ACHN (cell line): ENCODE data around the gene IFT22.
"Not testable (repeated sequence)": the region's sequence is repeated elsewhere in the genome, so short reads cannot be mapped to it uniquely, and the experiment has no call there.

Experiments used
- DNase-seq: peaks from one replicate; pipeline ENCODE4 v3.0.0-alpha.2; 2015
- in situ Hi-C: cut with HindIII; loops from 2 replicates; pipeline ENCODE4 v1.10.0; 2017; ENCODE audit warnings: low sequenced_read_pairs, low pct_ligation_motif_present, low pct_unique_long_range_greater_than_20kb

The IFT22 gene

GRCh38 chr7:101288439-101288838 is 33.2 kb downstream of the IFT22 start:
- no peak for DNase-seq
- in situ Hi-C loops: no loop called here

DNA sequence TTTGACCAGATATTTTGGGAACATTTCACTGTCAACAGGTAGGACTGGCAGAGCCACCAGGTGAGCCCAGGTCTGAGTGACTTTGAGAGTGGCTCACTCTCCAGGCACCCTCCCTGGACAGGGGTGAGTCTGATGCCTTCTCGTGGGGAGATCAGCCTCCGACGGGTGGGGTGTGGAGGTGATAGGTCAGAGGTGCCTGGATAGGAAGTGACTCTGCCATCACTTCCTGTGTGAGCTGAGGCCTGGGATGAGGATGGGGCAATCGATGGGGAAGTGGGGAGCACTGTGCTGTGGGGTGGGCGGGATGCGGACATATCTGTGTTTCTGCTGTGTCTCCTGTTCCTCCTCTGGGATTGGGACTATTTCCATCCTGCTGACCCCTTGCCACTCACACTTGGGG is 34.6 kb downstream of the IFT22 start:
- in situ Hi-C loops: no loop called here

GRCh38 chr7:101285880-101286279 is 35.7 kb downstream of the IFT22 start:
- DNase-seq, in situ Hi-C loops: not testable (repeated sequence)

More for the DNA sequence above, 34.6 kb downstream of the IFT22 start:
- no peak for DNase-seq

DNA sequence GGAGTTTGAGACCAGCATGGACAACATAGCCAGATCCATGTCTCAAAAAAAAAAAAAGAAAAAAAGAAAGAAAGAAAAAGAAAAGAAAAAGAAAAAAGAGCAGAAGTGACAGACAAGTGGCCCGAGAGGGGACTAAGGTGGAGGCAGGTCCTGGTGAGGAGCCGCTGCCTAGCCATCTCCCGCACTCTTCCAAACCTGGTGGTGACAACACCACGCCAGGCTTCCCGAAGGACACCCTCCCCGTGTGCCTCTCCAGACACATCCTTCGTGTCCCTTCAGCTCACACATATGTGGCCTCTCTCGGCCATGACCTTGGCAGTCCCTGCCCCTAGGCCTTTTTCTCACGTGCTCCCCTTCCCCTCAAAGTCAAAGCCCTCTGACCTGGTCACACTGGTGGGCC is 36.4 kb downstream of the IFT22 start:
- in situ Hi-C loops: no loop called here
- no peak for DNase-seq

GRCh38 chr7:101280912-101281311 is 40.7 kb downstream of the IFT22 start:
- DNase-seq, in situ Hi-C loops: not testable (repeated sequence)

GRCh38 chr7:101278461-101279292 is 42.9 kb downstream of the IFT22 start:
- in situ Hi-C loops: no loop called here
- DNase-seq: no peak

DNA sequence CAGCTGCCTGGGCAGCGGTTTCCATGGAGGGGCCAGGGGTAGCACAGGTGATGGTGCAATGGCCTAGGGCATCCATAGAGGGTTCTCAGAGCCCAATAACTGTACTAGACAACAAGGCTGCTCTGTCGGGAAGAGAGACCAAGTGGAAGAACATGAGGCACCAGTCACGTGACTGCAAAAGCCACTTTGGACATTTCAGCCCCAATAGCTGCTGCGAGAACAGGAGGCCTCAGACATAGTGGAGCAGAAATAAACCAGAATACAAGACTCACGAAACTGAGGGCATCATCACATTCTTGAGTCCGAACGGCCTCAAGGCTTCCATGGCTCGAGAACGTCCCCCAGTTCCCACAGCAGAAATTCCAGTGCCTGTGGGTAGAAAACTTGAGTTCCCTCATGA is 44.5 kb downstream of the IFT22 start:
- no peak for DNase-seq
- in situ Hi-C loops: no loop called here

DNA sequence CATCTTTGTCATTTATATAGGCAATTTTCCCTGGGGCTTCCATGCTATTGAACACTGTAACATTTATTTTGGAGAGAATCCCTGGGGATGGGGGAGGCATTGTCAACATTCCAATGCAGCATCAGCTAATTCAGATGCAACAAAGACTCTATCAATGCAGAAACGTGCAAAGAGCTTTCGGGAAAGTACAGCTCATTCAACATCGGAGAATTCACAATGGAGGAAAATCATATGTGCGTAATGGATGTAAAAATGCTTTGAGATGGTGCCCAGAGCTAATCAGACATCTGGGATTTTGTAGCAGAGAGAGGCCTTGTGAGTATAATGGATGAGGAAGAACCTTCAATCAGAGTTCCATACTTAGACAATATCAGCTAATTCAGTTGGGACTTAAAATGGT is 48.4 kb downstream of the IFT22 start:
- DNase-seq: no peak
- in situ Hi-C loops: no loop called here

DNA sequence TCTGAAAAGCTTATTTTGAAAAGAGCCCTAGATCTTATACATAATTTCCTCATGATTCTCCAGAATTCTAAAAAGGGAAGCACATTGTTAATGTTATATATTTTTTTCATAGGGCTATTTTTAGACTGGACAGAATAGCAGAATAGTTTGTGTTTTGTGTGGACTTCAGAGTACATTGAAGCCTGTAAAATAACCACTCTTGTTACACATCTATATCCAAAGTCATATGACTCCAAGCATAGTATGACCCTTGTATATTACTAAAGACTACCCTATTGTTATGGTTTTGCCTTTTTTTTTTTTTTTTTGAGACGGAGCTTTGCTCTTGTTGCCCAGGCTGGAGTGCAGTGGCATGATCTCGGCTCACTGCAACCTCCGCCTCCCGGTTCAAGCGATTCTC is 50.6 kb downstream of the IFT22 start:
- no peak for DNase-seq
- in situ Hi-C loops: no loop called here

- DNase-seq: no peak
- in situ Hi-C loops: no loop called here
Observed at GRCh38 chr7:101269664-101270063, 51.9 kb downstream of the IFT22 start.

- no peak for DNase-seq
- in situ Hi-C loops: no loop called here
Observed at GRCh38 chr7:101265622-101266516, 55.7 kb downstream of the IFT22 start.

- in situ Hi-C loops, DNase-seq: not testable (repeated sequence)
Observed at GRCh38 chr7:101264102-101264706, 57.4 kb downstream of the IFT22 start.
